Activated naive CD4-positive, alpha-beta T cell (primary cell): Measurements from ENCODE around the gene TPM4.
A peak's percentile ranks its signal among the peaks of the same experiment; 100 is the strongest.
"Not testable (repeated sequence)": the region's sequence is repeated elsewhere in the genome, so short reads cannot be mapped to it uniquely, and the experiment has no call there.

Source experiments
- DNase-seq, 4 experiments: peaks; one replicate each; lab custom pipeline; 2025; lab: John Stamatoyannopoulos, UW

TPM4 gene

DNA sequence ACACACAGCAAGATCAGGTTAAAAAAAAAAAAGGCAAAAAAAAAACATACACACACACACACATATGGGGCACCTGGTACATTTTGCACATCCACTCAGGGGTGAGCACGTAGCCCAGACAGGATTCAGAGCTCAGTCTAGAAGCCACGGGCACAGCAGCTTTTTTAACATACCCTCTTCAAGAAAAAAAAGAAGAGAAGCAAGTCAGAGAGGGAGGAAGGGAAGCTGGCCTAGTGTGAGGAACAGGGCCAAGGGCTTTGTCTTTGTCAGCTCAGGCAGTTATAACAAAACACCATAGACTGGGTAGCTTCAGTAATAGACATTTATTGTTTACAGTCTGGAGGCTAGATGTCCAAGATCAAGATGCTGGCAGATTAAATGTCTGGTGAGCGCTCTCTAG is 2.3 kb upstream of the TPM4 start:
- DNase-seq: no peak

DNA sequence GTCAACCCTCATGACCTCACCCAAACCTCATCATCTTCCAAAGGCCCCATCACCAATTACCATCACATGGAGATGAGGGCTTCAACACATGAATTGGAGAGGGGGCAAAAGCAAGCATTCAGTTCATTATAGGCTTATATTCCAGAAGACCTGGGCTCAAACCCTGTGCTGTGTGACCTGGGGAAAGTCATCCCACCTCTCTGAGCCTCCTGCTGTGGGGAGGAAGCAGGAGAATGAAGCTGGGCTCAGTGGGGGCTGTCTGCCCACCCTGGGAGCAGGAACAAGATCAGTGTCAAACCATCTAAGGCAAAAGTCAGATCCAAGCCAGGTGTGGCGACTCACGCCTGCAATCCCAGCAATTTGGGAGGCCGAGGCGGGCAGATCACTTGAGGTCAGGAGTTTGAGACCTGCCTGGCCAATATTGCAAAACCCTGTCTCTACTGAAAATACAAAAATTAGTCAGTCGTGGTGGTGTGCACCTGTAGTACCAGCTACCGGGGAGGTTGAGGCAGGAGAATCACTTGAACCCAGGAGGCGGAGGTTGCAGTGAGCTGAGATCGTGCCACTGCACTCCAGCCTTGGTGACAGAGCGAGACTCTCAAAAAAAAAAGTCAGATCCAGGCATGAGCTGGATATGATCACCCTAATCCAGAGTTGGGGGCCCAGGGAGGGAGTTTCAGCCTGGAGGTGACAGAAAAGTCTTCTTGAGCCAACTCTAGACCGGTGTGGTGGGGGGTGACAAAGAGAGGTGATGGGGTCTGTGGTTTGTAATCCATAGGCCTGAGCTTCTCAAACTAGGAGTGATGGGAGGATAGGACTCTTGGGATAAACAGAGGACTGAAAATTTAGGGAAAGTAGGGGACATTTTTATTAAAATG is 1.6 kb upstream of the TPM4 start:
- DNase-seq: no peak

DNA sequence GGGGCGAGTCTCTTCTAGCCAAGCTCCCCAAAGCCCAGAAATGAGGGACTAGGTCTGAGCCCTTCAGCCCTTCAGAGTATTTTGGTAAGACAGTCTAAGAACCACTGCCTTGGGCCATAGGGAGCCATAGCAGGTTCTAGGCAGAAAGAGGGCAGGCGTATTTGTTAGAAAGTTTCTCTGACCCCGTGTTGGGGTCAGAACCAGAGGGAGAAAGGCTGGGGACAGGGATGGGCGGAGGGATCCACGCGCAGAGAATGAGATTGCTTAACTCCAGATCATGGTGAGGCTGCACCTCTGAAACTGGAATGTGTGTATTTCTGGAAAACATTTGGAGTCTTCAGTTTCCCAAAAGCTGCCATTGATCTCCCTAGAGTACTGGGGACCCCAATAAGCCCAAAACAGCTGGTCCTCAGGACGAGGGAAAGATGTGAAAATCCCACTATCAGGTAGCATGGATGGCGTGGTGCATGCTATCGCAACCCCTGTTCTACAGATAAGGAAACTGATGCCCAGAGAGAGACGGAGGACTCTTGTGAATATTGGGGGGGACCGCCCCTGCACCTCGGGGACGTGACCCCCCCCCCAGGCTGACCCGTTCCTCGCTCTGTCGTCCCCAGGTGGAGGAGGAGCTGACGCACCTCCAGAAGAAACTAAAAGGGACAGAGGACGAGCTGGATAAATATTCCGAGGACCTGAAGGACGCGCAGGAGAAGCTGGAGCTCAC is 703 bp upstream of the TPM4 start:
- no peak for DNase-seq

DNA sequence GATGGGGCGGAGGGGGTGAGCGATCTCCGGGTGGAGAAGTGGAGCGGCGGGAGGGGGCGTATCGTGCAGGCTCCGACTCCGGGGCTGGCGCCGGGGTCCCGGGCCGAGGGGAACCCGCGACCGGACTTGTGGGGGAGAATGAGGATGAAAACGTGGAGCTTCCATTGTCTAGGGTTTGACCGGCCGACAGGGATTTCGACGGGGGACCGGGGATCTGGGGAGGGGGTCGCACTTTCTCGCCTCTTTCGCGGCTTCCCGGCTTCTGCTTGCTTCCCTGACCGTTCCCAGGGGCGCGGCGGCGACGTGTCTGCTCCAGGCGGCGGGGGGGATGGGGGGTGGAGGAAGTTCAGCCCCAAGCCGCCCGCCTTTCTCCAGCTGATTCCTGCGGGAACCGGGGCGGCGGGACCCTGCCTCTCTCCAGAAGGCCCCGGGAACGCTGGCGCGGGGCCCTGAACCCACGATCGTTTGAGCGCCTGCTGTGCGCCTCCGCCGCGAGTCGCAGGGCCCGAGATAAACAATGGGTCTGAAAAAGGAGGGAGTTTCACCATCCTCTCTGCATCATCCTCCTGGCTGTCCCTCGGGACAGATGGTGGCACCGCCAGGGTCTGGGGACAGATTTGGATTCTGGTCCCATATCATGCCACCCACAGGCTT is 790 bp downstream of the TPM4 start:
- DNase-seq: no peak

DNA sequence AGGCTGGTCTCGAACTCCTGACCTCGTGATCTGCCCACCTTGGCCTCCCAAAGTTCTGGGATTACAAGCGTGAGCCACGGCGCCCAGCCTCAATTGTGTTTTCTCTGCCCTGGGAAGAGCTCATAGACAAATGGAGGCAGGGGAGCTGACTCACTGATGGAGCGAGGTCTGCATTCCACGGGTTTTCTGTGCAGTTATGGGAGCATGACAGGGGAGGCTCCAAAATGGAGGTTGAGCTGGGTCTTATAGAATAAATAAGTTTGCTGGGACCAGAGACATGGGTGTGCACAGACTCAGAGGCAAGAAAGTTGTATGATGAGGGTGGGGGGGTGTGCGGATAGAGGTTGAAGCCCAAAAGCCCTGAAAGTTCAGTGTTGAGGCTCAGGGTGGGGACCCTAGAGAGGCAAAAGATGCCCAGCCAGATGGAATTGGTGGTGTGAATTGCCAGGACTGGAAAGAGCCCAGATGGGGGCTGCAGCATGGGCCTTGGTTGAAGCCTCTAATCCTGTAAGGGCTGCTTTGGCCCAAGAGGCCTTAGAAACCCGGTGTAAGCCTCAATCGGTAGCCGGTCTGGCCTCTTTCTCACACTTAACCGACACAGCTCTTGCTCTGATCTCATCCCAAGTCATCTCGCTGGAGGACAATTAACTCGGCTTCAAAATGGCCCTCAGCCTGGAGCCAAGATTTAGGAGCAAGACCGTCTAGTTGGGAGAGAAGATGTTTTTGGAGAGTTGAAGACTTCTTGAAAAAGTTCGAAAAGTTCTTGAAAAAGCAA is 1.9 kb downstream of the TPM4 start:
- no peak for DNase-seq

DNA sequence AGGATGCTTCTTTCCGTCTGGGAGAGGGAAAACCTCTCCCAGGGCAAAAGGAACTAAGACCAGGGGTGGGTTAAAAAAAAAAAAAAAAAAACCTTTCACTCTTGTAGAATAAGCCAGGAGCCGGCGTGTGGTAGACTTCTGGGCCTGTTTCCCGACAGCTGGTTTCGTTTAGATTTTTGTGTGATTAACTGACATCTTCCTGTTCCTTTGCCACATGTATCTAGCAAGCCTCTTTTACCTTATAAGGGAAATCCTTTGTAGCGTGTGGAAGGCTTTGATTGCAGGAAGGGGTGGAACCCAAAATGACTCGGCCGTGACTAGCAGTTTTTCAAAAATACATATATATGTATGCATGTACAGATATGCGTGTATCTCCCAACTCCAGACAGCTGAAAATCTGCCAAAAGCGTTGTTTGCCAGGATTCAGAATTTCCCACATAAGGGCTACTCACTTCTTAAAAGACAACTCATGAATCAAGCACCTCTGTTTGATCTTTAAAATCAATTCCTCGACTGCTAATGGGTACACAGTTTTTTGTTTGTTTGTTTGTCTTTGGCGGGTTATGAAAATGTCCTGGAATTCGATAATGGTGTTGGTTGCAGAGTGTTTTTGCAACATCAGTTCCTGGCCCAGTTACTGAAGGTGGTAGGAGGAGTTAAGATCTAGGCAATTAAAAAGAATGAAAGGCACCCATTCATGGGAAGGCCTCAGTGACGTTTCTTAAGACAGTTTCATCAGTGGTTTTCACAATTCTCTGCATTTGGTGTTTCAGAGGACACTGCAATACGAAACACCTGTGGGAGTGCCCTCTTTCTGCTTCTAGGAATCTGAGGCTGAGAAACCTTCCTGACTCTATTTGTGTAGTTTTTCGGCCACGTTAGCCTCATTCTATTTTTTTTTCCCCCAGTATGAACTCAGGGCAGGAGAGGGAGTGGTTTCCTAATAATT is 2.7 kb downstream of the TPM4 start:
- DNase-seq: peak in 2 of 4 experiments; percentile 32 to 52

DNA sequence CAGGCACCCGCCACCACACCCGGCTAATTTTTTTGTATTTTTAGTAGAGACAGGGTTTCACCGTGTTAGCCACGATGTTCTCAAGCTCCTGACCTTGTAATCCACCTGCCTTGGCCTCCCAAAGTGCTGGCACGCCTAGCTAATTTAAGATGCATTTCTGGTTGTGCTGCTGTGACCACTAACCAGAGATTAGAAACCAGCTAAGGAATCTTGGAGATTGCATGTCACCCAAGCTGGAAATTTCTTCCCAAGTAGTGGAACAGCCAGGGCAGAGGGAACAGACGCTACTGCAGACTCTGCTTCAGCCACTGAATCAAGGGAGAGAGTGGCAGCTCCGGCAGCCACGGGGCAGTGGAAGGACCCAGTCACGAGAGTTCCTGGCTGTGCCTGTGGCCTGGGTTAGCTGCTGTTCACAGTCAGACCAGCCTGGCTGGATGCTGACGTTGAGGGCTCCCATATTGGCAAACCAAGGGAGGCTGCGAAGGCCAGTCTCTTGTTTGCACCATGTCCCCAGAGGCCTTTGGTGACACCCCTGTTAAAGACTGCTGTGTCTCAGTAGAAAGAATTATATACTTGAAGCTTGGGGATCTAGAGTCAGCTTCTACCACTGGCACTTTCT is 7.9 kb downstream of the TPM4 start:
- no peak for DNase-seq

DNA sequence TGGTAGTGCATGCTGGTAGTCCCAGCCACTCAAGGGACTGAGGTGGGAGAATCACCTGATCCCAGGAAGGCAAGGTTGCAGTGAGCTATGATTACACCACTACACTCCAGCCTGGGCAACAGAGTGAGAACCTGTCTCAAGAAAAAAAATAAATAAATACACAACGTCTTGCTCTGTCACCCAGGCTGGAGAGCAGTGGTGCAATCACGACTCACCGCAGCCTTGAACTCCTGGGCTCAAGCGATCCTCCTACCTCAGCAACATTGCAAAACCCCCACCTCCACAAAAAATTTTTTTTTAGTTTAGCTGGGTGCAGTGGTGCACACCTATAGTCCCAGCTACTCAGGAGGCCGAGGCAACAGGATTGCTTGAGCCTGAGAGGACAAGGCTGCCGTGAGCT is 8.8 kb downstream of the TPM4 start:
- DNase-seq: no peak

DNA sequence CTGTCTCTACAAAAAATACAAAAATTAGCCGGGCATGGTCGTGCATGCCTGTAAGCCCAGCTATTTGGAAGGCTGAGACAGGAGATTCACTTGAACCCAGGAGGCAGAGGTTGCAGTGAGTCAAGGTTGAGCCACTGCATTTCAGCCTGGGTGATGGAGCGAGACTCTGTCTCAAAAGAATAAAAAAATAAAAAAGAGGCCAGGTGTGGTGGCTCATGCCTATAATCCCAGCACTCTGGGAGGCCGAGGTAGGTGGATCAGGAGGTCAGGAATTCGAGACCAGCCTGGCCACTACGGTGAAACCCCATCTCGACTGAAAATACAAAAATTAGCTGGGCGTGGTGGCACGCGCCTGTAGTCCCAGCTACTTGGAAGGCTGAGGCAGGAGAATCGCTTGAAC is 11.1 kb downstream of the TPM4 start:
- not testable (repeated sequence) for DNase-seq

DNA sequence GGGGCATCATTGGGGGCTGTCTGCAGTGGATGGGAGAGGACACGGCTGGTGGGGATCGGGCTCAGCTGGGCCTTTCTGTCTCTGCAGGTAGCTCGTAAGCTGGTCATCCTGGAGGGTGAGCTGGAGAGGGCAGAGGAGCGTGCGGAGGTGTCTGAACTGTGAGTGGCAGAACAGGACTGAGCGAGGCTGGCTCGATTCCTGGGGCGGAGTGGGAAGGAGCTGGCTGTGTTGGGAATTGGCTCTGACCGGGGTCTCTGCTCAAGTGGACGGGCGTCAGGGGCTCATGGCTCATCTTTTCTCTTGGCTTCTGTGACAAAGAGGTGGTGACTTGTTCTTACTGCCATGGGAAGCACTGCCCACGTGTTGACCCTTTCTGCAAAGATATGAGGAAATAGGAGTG is 11.6 kb downstream of the TPM4 start:
- DNase-seq: no peak

DNA sequence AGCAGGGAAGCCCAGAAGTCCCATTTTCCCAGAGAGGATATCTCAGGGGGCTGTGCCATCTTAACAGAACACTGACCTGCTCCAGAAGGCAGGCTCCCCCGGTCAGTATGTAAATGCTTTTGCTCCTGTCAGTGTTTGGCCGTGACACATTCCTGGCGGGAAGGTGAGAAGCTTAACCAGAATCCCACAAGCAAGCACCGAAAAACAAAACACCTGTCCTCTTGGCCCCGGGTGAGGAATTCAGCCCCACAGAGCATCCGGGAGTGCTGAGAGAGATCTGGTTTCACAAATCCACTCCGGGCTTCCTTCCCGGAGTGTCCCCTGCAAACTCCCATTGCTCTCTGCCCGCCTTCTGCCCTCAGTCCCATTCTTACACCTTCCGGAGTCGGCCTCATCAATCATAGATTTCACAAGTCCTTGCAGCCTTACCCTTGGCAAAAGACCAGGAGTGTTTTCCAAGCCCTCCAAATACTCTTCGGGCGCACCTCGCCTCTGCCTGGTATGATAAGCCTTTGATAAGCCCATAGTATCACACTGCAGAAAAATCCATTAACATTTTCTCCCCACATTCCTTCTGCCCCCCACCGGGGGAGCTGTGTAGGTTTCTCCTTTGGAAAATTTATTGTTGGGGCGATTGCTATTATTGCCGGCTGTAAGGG is 12.2 kb downstream of the TPM4 start:
- DNase-seq: no peak

DNA sequence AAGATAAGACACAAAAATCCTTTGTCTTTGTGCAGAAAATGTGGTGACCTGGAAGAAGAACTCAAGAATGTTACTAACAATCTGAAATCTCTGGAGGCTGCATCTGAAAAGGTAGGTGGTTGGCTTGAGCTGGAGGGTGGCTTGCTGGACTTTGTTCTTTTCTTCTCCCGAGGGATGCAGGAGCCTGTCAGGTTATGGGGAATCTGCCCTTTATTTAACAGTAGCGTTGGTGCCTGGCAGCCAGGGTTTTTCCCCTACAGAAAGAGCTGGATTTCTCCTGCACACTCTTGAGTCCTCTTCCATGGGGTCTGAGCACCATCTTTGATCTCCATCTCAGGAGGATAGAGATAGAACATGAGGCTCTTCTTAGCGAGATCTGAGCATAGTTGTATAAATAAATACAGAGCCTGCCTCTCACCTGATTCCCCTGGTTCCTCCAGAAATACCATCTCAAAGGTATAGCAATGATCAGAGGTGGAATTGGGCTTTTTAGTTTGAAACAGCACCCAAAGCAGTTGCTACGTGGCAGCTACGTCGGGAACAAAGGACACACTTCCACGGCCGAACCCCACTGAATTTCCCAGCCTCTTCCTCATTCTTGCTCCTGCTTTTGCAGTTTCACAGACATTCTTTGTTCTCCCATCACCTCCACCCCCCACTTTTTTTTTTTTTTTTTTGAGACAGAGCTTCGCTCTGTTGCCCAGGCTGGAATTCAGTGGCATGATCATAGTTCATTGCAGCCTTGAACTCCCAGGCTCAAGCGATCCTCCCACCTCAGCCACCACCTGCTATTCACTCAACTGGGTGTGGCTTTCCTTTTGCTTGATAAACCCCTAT is 12.9 kb downstream of the TPM4 start:
- DNase-seq: no peak

DNA sequence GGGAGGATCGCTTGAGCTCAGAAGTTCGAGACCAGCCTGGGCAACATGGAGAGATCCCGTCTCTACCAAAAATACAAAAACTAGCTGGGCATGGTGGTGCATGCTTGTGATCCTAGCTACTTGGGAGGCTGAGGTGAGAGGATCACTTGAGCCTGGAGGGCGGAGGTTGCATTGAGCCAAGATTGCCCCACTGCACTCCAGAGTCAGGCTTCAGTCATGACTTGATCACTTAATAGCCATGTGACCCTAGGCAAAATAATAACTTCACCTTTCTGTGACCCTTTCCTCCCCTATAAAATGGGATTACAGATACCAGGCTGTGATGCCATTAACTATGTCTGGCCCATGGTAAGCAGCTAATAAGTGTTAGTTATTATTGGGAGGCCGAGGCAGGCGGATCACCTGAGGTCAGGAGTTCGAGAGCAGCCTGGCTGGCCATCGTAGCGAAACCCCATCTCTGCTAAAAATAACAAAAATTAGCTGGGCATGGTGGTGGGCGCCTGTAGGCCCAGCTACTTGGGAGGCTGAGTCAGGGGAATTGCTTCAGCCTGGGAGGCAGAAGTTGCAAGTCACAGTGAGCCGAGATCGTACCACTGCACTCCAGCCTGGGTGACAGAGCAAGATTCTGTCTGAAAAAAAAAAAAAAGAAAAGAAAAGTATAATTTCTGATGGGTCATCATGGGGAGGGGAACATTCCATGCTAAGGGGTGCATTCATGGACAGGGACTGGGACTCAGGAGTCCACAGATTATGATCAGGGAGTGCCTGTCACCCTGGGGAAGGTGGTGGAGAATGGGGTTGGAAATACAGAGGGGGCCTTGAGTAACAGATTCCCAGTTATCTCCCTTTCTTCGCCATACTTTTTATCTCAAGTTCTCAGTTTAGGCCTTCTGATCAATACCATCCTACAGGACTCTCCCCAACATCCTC is 15.5 kb downstream of the TPM4 start:
- no peak for DNase-seq

DNA sequence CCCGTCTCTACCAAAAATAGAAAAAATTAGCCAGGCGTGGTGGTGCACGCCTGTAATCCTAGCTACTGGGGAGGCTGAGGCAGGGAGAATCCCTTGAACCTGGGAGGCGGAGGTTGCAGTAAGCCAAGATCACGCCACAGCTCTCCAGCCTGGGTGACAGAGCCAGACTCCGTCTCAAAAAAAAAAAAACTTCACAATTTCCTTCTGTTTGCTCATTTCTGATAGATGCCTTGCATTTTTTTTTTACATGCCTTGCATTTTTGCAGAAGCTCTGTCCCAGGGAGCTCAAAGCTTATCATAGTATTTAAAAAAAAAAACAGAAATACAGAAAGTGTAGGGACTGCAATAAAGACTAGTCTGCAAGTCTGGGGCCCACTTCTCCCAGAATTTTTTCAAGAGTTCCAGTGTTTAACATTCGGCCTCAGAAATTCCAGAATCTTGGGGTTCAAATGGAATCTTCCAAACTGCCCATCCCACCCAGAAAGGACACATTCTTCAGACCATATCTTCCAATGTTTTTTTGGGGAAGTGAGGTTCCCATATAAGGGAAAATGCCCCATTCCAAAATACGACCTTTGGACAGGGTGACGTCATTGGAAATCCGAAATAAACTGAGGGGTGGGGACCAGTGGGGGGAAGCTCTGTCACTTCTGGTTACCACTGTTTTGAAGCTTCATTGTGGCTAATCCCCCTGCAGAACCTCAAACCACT is 18.2 kb downstream of the TPM4 start:
- DNase-seq: no peak

DNA sequence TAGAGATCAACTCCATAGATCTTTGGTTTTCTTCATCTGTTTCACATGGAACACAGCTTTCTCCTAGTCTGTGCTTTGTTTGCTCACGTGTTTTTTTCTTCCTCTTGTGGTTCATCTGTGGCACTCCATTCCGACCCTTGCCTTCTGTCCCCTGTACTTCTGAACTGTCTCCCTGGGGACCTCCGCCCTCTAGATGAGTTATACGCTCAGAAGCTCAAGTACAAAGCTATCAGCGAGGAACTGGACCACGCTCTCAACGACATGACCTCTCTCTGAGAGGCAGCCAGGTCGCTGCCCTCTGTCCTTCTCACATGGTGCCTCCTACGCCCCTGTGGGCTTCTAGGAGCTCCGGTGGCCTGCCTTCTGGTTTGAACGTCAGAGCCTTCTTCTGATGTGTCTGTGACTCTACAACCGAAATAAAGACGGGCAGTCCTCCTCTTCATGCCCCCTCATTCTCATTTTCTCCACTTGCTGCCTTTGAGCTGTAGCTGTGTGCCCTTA is 18.8 kb downstream of the TPM4 start:
- no peak for DNase-seq

DNA sequence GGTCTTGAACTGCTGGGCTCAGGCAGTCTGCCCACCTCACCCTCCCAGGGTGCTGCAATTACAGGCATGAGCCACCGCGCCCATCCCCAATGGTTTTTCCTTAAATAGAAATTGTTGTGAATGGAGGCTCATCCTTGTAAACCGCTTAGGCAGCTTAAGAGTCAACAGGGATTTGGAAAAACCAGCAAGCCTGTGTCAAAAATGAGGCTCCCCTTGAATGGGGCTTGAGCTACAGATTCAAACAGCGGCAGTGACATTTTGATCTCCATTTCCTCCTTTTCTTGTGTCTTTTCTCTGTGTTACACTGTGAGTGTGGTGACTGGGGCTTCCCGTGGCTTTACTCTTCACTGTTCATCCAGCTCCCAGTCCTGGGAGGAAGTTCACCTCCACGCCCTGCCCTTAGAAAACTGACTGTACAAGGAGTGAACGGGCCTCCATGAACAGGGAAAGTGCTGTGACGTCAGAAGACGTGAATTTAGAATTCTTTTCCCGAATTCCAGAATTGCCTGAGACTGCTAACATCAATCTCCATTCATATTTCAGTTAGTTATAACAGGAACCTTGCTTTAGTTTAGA is 20.1 kb downstream of the TPM4 start:
- DNase-seq: no peak

DNA sequence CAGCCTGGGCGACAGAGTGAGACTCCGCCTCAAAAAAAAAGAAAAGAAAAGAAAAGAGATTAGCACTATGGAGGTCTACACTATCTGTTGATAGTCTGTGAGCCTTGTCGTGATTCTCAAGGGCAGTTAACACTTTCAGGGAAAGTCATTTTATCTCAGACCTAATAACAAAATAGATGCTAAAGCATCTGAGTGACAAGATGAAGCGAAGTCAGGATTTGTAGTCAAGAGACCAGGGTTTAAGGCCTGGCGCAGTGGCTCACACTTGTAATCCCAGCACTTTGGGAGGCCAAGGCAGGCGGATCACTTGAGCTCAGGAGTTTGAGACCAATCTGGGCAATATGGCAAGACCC is 22.1 kb downstream of the TPM4 start:
- DNase-seq: no peak
